ENCODE data around the gene GNA14.

DNA sequence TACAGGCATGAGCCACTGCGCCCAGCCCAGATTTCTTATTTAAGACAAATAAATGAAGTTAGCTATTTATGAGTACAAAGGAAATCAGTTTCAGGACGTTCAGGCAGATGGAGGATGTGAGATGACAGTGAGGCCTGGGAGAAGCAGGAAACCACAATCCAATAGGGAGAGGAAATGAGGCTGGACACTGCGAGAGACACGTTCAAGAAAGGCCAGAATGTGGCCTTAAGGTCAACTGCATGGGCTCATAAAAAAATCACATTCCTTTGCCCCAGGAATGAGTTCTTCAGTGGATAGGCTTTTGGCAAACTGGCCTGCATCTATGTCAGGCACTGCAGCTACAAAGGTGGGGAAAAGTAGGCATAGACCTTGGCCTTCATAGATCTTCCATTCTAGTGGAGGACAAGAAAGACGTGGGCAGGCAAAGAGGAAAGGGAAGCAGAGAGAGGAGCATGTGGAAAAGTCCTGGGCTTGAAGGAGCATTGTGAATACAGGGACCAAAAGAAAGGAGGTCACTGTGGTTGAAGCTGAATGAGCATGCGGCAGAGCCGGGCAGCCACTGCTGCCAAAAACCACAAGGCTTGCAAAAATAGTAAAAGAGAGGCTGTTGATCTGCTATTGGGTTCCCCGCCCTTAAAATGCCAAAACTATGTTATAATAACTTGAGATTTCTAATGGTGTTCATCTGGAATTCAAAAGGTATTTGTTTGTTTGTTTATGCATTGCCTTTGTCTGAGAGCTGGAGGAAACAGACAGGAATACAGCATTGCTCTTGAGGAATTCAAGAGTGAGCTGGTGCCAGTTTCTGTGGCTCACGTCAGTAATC is 133.0 kb downstream of the GNA14 start:
- TF ChIP-seq, protein P1, sequence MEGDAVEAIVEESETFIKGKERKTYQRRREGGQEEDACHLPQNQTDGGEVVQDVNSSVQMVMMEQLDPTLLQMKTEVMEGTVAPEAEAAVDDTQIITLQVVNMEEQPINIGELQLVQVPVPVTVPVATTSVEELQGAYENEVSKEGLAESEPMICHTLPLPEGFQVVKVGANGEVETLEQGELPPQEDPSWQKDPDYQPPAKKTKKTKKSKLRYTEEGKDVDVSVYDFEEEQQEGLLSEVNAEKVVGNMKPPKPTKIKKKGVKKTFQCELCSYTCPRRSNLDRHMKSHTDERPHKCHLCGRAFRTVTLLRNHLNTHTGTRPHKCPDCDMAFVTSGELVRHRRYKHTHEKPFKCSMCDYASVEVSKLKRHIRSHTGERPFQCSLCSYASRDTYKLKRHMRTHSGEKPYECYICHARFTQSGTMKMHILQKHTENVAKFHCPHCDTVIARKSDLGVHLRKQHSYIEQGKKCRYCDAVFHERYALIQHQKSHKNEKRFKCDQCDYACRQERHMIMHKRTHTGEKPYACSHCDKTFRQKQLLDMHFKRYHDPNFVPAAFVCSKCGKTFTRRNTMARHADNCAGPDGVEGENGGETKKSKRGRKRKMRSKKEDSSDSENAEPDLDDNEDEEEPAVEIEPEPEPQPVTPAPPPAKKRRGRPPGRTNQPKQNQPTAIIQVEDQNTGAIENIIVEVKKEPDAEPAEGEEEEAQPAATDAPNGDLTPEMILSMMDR (IDR thresholded peaks at IDR 0.05; ENCODE audit: extremely low read depth in 1 of 2, insufficient read depth in 1 of 2, low read depth in 1 of 2, low read length in 2 of 2): no peak
- TF ChIP-seq POLR2AphosphoS5 (IDR thresholded peaks at IDR 0.05; ENCODE audit: insufficient read depth, low read depth, low read length): peak; percentile 97
